H1 (cell line): ENCODE results near the gene TSPAN8. TPM values are rescaled to one million over a fixed set of nuclear protein-coding genes. Genes with fewer than 3 reads are reported as not detected.

Experiments used
- CTCF ChIA-PET: fragments of 300-600 bp; sonication (Branson Sonifier 250); formaldehyde crosslinking; loops from one replicate; lab custom pipeline; 2021; ENCODE audit not compliant: partially characterized antibody; lab: Charles Lee
- POLR2A ChIA-PET: fragments of 300-600 bp; sonication (Branson Sonifier 250); formaldehyde crosslinking; loops from one replicate; lab custom pipeline; 2021; ENCODE audit warnings: inconsistent platforms; ENCODE audit not compliant: partially characterized antibody; lab: Charles Lee
- DNase-seq, 2 experiments: peaks; one replicate each; pipeline versions ENCODE4 v3.0.0 to v3.0.0-alpha.2; 2010 to 2022; ENCODE audit warnings: low spot score in 2 of 2, low read depth in 1 of 2, mixed read lengths in 1 of 2
- FAIRE-seq: peaks from 2 replicates; lab custom pipeline; 2011; peaks lifted over from hg19 to GRCh38; lab: Jason Lieb, UNC
- H2AFZ ChIP-seq: 2 replicates; pipeline ENCODE4 v1.8.1; 2012; ENCODE audit warnings: low read length, inconsistent platforms
- H2AK5ac ChIP-seq: 2 replicates; pipeline ENCODE4 v1.6.1; 2013; ENCODE audit warnings: low read depth, low read length
- H2BK120ac ChIP-seq: replicated peaks from 2 replicates; pipeline ENCODE3; 2013; ENCODE audit warnings: low read depth, low read length, inconsistent platforms
- H2BK12ac ChIP-seq: 2 replicates; pipeline ENCODE4 v1.6.1; 2013; ENCODE audit warnings: low read depth, low read length
- H2BK15ac ChIP-seq: 2 replicates; pipeline ENCODE4 v1.6.1; 2013; ENCODE audit warnings: low read length
- H2BK20ac ChIP-seq: 2 replicates; pipeline ENCODE4 v1.6.1; 2013; ENCODE audit warnings: low read length
- H2BK5ac ChIP-seq: 2 replicates; pipeline ENCODE4 v1.6.1; 2013; ENCODE audit warnings: low read depth, low read length
- H3K14ac ChIP-seq: 2 replicates; pipeline ENCODE4 v1.6.1; 2013; ENCODE audit warnings: inconsistent platforms; ENCODE audit not compliant: insufficient read length
- H3K18ac ChIP-seq: 2 replicates; pipeline ENCODE4 v1.6.1; 2013; ENCODE audit warnings: low read length; ENCODE audit errors: extremely low read depth
- H3K23ac ChIP-seq: 2 replicates; pipeline ENCODE4 v1.6.1; 2013; ENCODE audit warnings: inconsistent platforms; ENCODE audit not compliant: insufficient read length
- H3K23me2 ChIP-seq: 2 replicates; pipeline ENCODE4 v1.6.1; 2013; ENCODE audit warnings: low read depth, low read length
- H3K27ac ChIP-seq: 2 replicates; pipeline ENCODE4 v1.6.1; 2011; ENCODE audit warnings: low read depth, low read length, inconsistent platforms
- H3K27me3 ChIP-seq, 4 experiments: replicated peaks in 1 of 4; 1 replicate in 1 of 4; 2 replicates in 3 of 4; pipeline versions ENCODE4 v1.6.1 to v1.8.1; 2011 to 2013; ENCODE audit warnings: low read length in 3 of 4, mild to moderate bottlenecking in 3 of 4, inconsistent platforms in 2 of 4, mixed read lengths in 2 of 4, moderate library complexity in 1 of 4; ENCODE audit not compliant: control insufficient read depth in 3 of 4, insufficient read depth in 3 of 4; ENCODE audit errors: extremely low read depth in 1 of 4
- H3K36me3 ChIP-seq, 4 experiments: 2 replicates each; pipeline versions ENCODE4 v1.6.1 to v1.8.1; 2011 to 2013; ENCODE audit warnings: mild to moderate bottlenecking in 4 of 4, low read length in 3 of 4, moderate library complexity in 2 of 4, control low read depth in 1 of 4, inconsistent platforms in 1 of 4; ENCODE audit not compliant: insufficient read depth in 4 of 4, control insufficient read depth in 2 of 4
- H3K4ac ChIP-seq: replicated peaks from 2 replicates; pipeline ENCODE3; 2013; ENCODE audit warnings: low read length, low read depth, mixed read lengths, inconsistent platforms; ENCODE audit not compliant: insufficient read length
- H3K4me1 ChIP-seq, 4 experiments: replicated peaks in 1 of 4; 1 replicate in 1 of 4; 2 replicates in 3 of 4; pipeline versions ENCODE4 v1.6.1 to v1.8.1; 2011 to 2013; ENCODE audit warnings: low read length in 3 of 4, inconsistent platforms in 2 of 4, mixed read lengths in 1 of 4; ENCODE audit not compliant: insufficient read depth in 4 of 4, control insufficient read depth in 3 of 4
- H3K4me2 ChIP-seq, 2 experiments: 2 replicates each; pipeline versions ENCODE4 v1.6.1 to v1.8.1; 2011 to 2013; ENCODE audit warnings: low read depth in 2 of 2, low read length in 2 of 2, control low read depth in 1 of 2, inconsistent platforms in 1 of 2, mild to moderate bottlenecking in 1 of 2; ENCODE audit not compliant: insufficient read depth in 1 of 2
- H3K4me3 ChIP-seq, 4 experiments: fragments of 200-600, 300-600 bp in 1 of 4; sonication (generic), shearing (Covaris generic), sonication (Bioruptor Twin) in 1 of 4; 2 replicates each; pipeline versions ENCODE4 v1.5.1 to v1.8.1; 2011 to 2016; ENCODE audit warnings: low read length in 4 of 4, low read depth in 3 of 4, control low read depth in 2 of 4, inconsistent platforms in 2 of 4, mild to moderate bottlenecking in 2 of 4, mixed read lengths in 1 of 4, moderate library complexity in 1 of 4; ENCODE audit not compliant: insufficient read depth in 2 of 4; ENCODE audit errors: extremely low read depth in 1 of 4
- H3K56ac ChIP-seq: replicated peaks from 2 replicates; pipeline ENCODE3; 2013; ENCODE audit warnings: low read depth, mild to moderate bottlenecking, mixed read lengths, low read length, inconsistent platforms; ENCODE audit not compliant: insufficient read length
- H3K79me1 ChIP-seq: 2 replicates; pipeline ENCODE4 v1.6.1; 2013; ENCODE audit warnings: low read depth, low read length, control low read depth
- H3K79me2 ChIP-seq, 2 experiments: 2 replicates each; pipeline versions ENCODE4 v1.6.1 to v1.8.1; 2012 to 2013; ENCODE audit warnings: low read length in 2 of 2, mild to moderate bottlenecking in 2 of 2, inconsistent platforms in 1 of 2; ENCODE audit not compliant: insufficient read depth in 2 of 2, control insufficient read depth in 1 of 2
- H3K9ac ChIP-seq, 4 experiments: replicated peaks in 1 of 4; 1 replicate in 1 of 4; 2 replicates in 3 of 4; pipeline versions ENCODE4 v1.6.1 to v1.8.1; 2011 to 2013; ENCODE audit warnings: low read depth in 3 of 4, low read length in 3 of 4, control low read depth in 2 of 4, mild to moderate bottlenecking in 2 of 4, moderate library complexity in 2 of 4, inconsistent platforms in 1 of 4; ENCODE audit errors: extremely low read depth in 1 of 4
- H3K9me3 ChIP-seq, 2 experiments: 2 replicates each; pipeline versions ENCODE4 v1.6.1 to v1.8.1; 2012 to 2013; ENCODE audit warnings: mild to moderate bottlenecking in 2 of 2, moderate library complexity in 2 of 2, control low read depth in 1 of 2, inconsistent platforms in 1 of 2, low read depth in 1 of 2, low read length in 1 of 2, mixed read lengths in 1 of 2; ENCODE audit not compliant: insufficient read depth in 2 of 2
- H4K20me1 ChIP-seq, 2 experiments: replicated peaks in 1 of 2; 2 replicates each; pipeline versions ENCODE3 to v1.8.1; 2011 to 2013; ENCODE audit warnings: inconsistent platforms in 2 of 2, low read length in 2 of 2, mild to moderate bottlenecking in 1 of 2; ENCODE audit not compliant: insufficient read depth in 2 of 2, control insufficient read depth in 1 of 2
- H4K5ac ChIP-seq: 2 replicates; pipeline ENCODE4 v1.6.1; 2013; ENCODE audit warnings: low read length, low read depth, mixed read lengths, inconsistent platforms; ENCODE audit not compliant: insufficient read length
- H4K8ac ChIP-seq: 2 replicates; pipeline ENCODE4 v1.8.0; 2013; ENCODE audit warnings: mild to moderate bottlenecking, moderate library complexity, low read length, inconsistent platforms; ENCODE audit not compliant: insufficient read depth; ENCODE audit errors: extremely low read depth
- H4K91ac ChIP-seq: replicated peaks from 2 replicates; pipeline ENCODE3; 2013; ENCODE audit warnings: low read length, mixed read lengths, inconsistent platforms; ENCODE audit not compliant: insufficient read length
- EGR1 ChIP-seq: IDR thresholded peaks from 2 replicates; pipeline ENCODE4 v1.6.1; 2011; ENCODE audit warnings: low read depth, low read length, borderline replicate concordance
- EZH2 ChIP-seq: fragments of 200-600 bp; sonication (generic); IDR thresholded peaks from 2 replicates; pipeline ENCODE4 v1.7.1; 2012; ENCODE audit warnings: low read depth, mild to moderate bottlenecking, moderate library complexity, low read length, inconsistent platforms; ENCODE audit not compliant: severe bottlenecking
- GABPA ChIP-seq: IDR thresholded peaks from 2 replicates; pipeline ENCODE4 v1.6.1; 2011; ENCODE audit warnings: mild to moderate bottlenecking, low read length, moderate library complexity, borderline replicate concordance; ENCODE audit not compliant: insufficient read depth
- KDM5A ChIP-seq: fragments of 200-600 bp; IDR thresholded peaks from 2 replicates; pipeline ENCODE4 v1.7.1; 2012; ENCODE audit warnings: mild to moderate bottlenecking, low read length, inconsistent platforms, mixed read lengths
- RXRA ChIP-seq: IDR thresholded peaks from 2 replicates; pipeline ENCODE4 v1.6.1; 2011; ENCODE audit warnings: low read depth, mild to moderate bottlenecking, low read length, moderate library complexity; ENCODE audit not compliant: insufficient read depth
- SIX5 ChIP-seq: IDR thresholded peaks from 2 replicates; pipeline ENCODE4 v1.6.1; 2011; ENCODE audit warnings: mild to moderate bottlenecking, low read depth, low read length
- WGBS, 2 experiments: shearing (Covaris generic) in 1 of 2; methylation state at CpG; one replicate each; pipeline versions ENCODE4 v1.1.6 to v1.1.7; 2013 to 2015; ENCODE audit warnings: low lambda C conversion rate in 2 of 2, mixed read lengths in 2 of 2, inconsistent platforms in 1 of 2, low coverage in 1 of 2, missing lambda C conversion rate in 1 of 2; ENCODE audit not compliant: insufficient replicate concordance in 2 of 2, insufficient coverage in 1 of 2, insufficient read length in 1 of 2; ENCODE audit errors: extremely low coverage in 1 of 2, missing lambda C conversion rate in 1 of 2; 5-methylcytosine and 5-hydroxymethylcytosine counted together
- polyA plus RNA-seq, 7 experiments: library from polyadenylated mRNA; depleted of rRNA in 3 of 7; stranded (reverse) in 5 of 7; unstranded in 2 of 7; fragments of >200 nt in 5 of 7; fragments of 200-250 nt in 2 of 7; gene quantifications; 1 replicate in 5 of 7; 2 replicates in 1 of 7; 4 replicates in 1 of 7; pipeline versions ENCODE4 v1.2.1 to v1.2.3, GENCODE V29; 2011 to 2013; ENCODE audit warnings: missing spikeins in 2 of 7, mixed read lengths in 2 of 7
- total RNA-seq: library from RNA; stranded (reverse); fragmentation: NEBNext Ultra II Directional; extraction: Animal tissue kit (Norgen Biotek cat#: 25700); gene quantifications from 2 replicates; pipeline ENCODE4 v1.2.1, GENCODE V29; 2021

The TSPAN8 gene
- total and polyA plus RNA-seq, 2 of the 8 experiments (the other 6 are each of a cell fraction or from before 2014, with no cell fraction given) = not detected

DNA sequence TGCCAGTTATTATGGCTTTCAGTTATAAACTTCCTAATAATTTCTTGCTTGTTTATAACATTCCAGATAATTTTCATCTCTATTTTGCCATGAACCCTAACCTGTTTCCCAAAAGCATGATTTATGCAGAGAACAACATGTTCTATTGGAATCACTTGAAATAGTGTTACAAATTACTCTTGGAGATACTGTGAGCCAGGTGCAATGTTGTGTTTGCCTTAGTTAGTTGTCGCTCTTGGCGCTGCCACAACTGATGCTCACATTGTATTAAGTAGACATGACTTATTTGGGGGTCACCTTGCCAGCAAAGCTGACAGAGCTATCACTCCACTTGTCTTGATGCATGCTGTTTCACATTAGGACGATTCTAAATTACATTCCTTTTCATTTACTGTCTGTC lies 49.4 kb downstream of the TSPAN8 start:
- no peaks in the 10 kb centered on the region for H3K79me2 ChIP-seq
- H3K9me3 ChIP-seq = peaks cover 5 to 16% of the 10 kb centered on the region in 2 experiments; a peak in 3 of 4 replicates
- POLR2A ChIA-PET = no interaction called here
- H3K56ac ChIP-seq = no peak overlapping the region
- H2BK5ac ChIP-seq = no peak overlapping the region
- WGBS, 2 experiments = 91% methylated on average over 3 of the region's 3 CpGs; no CpG with 5 or more reads in 1 of the 2 experiments
- no peak overlapping the region for H4K8ac ChIP-seq
- DNase-seq (no peak), FAIRE-seq (no peak)
- H3K79me1 ChIP-seq = no peaks in the 10 kb centered on the region
- H3K4me3 ChIP-seq = no peak overlapping the region
- no peak overlapping the region for H3K4me2 ChIP-seq
- H3K23me2 ChIP-seq = no peaks in the 10 kb centered on the region
- no peak overlapping the region for H3K23ac ChIP-seq
- H3K36me3 ChIP-seq = no peaks in the 10 kb centered on the region
- CTCF ChIA-PET = no interaction called here
- no peak overlapping the region for H3K9ac ChIP-seq
- H4K20me1 ChIP-seq = no peaks in the 10 kb centered on the region
- H3K27me3 ChIP-seq = no peaks in the 10 kb centered on the region; a peak in 1 of 7 replicates
- no peak overlapping the region for H4K5ac ChIP-seq
- no peak overlapping the region for H3K4ac ChIP-seq
- no peak overlapping the region for H3K14ac ChIP-seq
- H2BK15ac ChIP-seq = no peak overlapping the region
- TF ChIP-seq EZH2 = no peak
- no peak for TF ChIP-seq GABPA
- TF ChIP-seq RXRA = no peak
- TF ChIP-seq EGR1 = no peak
- no peak for TF ChIP-seq SIX5
- no peak for TF ChIP-seq KDM5A
- TF ChIP-seq, all 59 proteins: peak for 0
- H2BK120ac ChIP-seq = no peak overlapping the region
- no peak overlapping the region for H3K18ac ChIP-seq
- no peak overlapping the region for H2BK12ac ChIP-seq
- H4K91ac ChIP-seq = no peak overlapping the region
- no peak overlapping the region for H2AK5ac ChIP-seq
- H3K27ac ChIP-seq = no peak overlapping the region
- no peak overlapping the region for H2BK20ac ChIP-seq
- H3K4me1 ChIP-seq = no peaks in the 10 kb centered on the region
- no peak overlapping the region for H2AFZ ChIP-seq
